ENCODE measurements around the gene MSLN.

Gene MSLN

GRCh38 chr16:778447-778846 lies 17.9 kb downstream of the MSLN start:
- no peak for DNase-seq

GRCh38 chr16:778909-779527 lies 18.5 kb downstream of the MSLN start:
- DNase-seq: no peak

GRCh38 chr16:779561-779960 lies 19.0 kb downstream of the MSLN start:
- no peak for DNase-seq

GRCh38 chr16:780296-780695 lies 19.8 kb downstream of the MSLN start:
- no peak for DNase-seq

GRCh38 chr16:781346-782010 lies 20.9 kb downstream of the MSLN start:
- no peak for DNase-seq

- no peak for DNase-seq
These were observed 21.7 kb downstream of the MSLN start for GRCh38 chr16:782258-782657.

- DNase-seq: no peak
These were observed 22.4 kb downstream of the MSLN start for GRCh38 chr16:782766-783403.

GRCh38 chr16:783404-784161 lies 23.0 kb downstream of the MSLN start:
- no peak for DNase-seq

GRCh38 chr16:784431-784830 lies 23.9 kb downstream of the MSLN start:
- DNase-seq: no peak

- DNase-seq: peak; percentile 88
These were observed 25.3 kb downstream of the MSLN start for GRCh38 chr16:785563-786535.

- no peak for DNase-seq
These were observed 26.9 kb downstream of the MSLN start for GRCh38 chr16:787321-787966.

- DNase-seq: no peak
These were observed 27.5 kb downstream of the MSLN start, which contains the start of gene RPUSD1 for GRCh38 chr16:787978-788398. Gene RPUSD1 (minus strand): TSS chr16:788381. CDS start chr16:787737, 644 bp downstream.

- peak; percentile 97 for DNase-seq
These were observed 28.0 kb downstream of the MSLN start, which contains the start of gene CHTF18 for GRCh38 chr16:788399-789126. Gene CHTF18 (plus strand): TSS chr16:788620. CDS start chr16:788685, 65 bp downstream.

- no peak for DNase-seq
These were observed 28.8 kb downstream of the MSLN start for GRCh38 chr16:789191-789850.

GRCh38 chr16:790086-790485 lies 29.6 kb downstream of the MSLN start:
- no peak for DNase-seq

- DNase-seq: no peak
These were observed 30.6 kb downstream of the MSLN start for GRCh38 chr16:791131-791530.

GRCh38 chr16:792221-792995 lies 31.9 kb downstream of the MSLN start:
- DNase-seq: no peak

GRCh38 chr16:793414-793813 lies 32.9 kb downstream of the MSLN start:
- DNase-seq: no peak

GRCh38 chr16:794091-794822 lies 33.7 kb downstream of the MSLN start:
- DNase-seq: no peak
